Measurements from ENCODE around the gene DERA. TPM values are rescaled to one million over a fixed set of nuclear protein-coding genes. Genes with fewer than 3 reads are reported as not detected.

DERA gene
- total RNA-seq, 2 donors from 2014 or later: 33.0 to 33.7 TPM

DNA sequence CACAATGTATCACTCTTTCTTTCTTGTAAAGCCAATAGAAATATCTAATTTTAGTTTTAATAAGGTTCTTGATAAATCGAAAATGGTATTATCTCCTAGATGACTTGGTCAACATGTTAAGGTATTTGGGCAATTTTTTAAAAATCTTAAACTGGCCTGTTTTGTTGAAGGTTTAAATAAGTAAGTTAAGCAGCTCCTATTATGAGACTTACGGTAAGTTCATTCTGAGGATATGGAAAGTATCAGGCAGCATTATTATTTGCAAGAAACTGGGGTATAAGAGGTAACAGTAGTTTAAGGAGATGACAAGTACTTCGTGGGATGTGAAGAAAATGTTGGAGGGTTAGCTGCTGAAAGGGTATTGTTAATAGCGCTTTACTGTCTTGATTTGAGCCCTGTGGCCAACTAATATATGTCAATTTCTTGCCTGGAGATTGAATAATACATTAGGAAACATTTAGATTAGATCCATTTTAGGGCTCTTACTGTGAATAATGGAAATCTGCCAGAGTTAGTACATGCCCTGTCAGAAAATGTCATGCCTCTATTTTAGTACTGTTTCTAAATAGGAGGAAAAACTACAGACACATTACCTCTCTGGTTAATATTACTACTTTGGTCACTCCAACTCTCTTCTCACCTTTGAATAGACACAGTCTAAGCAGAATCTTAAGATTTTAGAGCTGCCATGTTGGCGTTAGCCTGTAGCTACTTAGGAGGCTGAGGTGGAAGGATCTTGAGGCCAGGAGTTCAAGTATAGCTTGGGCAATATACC is 23.9 kb upstream of the DERA start:
- Histone ChIP-seq H3K4me3 (no peak overlapping the region), H3K27ac (no peak overlapping the region), H3K9me3 (no peaks in the 10 kb centered on the region), H3K27me3 (replicated peaks; ENCODE audit: insufficient read depth) (no peaks in the 10 kb centered on the region), H3K4me1 (replicated peaks) (no peaks in the 10 kb centered on the region), H3K36me3 (no peaks in the 10 kb centered on the region)
- TF ChIP-seq POLR2AphosphoS5 (IDR thresholded peaks at IDR 0.05): no peak
- TF ChIP-seq, protein P1, sequence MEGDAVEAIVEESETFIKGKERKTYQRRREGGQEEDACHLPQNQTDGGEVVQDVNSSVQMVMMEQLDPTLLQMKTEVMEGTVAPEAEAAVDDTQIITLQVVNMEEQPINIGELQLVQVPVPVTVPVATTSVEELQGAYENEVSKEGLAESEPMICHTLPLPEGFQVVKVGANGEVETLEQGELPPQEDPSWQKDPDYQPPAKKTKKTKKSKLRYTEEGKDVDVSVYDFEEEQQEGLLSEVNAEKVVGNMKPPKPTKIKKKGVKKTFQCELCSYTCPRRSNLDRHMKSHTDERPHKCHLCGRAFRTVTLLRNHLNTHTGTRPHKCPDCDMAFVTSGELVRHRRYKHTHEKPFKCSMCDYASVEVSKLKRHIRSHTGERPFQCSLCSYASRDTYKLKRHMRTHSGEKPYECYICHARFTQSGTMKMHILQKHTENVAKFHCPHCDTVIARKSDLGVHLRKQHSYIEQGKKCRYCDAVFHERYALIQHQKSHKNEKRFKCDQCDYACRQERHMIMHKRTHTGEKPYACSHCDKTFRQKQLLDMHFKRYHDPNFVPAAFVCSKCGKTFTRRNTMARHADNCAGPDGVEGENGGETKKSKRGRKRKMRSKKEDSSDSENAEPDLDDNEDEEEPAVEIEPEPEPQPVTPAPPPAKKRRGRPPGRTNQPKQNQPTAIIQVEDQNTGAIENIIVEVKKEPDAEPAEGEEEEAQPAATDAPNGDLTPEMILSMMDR (IDR thresholded peaks at IDR 0.05): no peak
- no peak for TF ChIP-seq POLR2A (IDR thresholded peaks at IDR 0.05)
- 72% methylated on average over 5 of the region's 5 CpGs for WGBS
- no peak for DNase-seq (ENCODE audit: low spot score)
- intact Hi-C loops (cut with DNase I): no loop called here

DNA sequence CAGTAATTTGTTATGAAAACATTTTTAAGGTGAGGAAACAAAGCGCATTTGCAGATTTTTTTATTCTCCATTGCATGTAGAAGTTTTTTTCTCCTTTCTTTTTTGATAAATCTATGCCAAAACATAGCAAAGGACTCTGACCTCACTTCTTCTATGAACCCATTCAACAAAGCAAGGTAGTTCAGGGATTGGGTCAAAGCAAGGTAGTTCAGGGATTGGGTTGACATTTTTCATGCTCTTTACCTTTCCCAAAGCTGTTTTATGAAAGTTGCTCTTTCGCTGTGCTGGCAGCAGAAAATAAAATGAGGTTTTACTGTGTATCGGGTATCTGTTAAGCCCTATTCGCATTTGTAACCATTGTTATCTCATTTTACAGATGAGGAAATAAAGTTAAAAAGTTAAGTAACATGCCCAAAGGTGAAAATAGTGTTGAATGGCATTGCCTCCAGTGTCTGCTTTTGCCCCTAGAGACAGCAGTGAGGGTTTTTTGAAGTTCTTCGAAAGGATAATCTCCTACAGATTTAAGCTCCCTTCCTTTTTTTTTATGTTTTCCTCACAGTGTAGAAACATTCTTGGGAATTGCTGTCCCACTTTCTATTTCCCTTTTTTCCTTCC is 18.4 kb upstream of the DERA start:
- no peaks in the 10 kb centered on the region for H3K9me3 ChIP-seq
- no peaks in the 10 kb centered on the region for H3K36me3 ChIP-seq
- intact Hi-C loops (cut with DNase I): no loop called here
- WGBS: 89% methylated on average over 5 of the region's 5 CpGs
- H3K4me3 ChIP-seq: no peak overlapping the region
- no peaks in the 10 kb centered on the region for H3K4me1 ChIP-seq (replicated peaks)
- no peak for DNase-seq (ENCODE audit: low spot score)
- TF ChIP-seq POLR2A (IDR thresholded peaks at IDR 0.05) (no peak), POLR2AphosphoS5 (IDR thresholded peaks at IDR 0.05) (no peak)
- TF ChIP-seq, protein P1 (IDR thresholded peaks at IDR 0.05): no peak
- no peaks in the 10 kb centered on the region for H3K27me3 ChIP-seq (replicated peaks; ENCODE audit: insufficient read depth)
- H3K27ac ChIP-seq: no peak overlapping the region

DNA sequence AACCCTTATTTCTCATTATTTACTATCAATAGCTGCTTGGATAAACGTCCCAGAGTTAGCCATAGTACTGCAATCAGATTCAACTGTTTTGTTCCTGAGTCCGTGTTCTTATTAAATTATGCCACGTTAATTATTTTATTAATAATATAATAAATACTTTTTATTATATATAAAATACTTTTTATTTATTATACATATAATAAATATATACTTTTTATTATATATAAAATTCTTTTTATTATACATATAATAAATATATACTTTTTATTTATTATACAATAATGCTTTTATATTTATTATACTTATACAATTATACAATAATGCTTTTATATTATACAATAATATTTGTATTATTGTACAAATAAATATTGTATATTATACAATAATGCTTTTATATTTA is 17.9 kb upstream of the DERA start:
- no peaks in the 10 kb centered on the region for H3K9me3 ChIP-seq
- no peaks in the 10 kb centered on the region for H3K36me3 ChIP-seq
- 80% methylated on average over 3 of the region's 3 CpGs for WGBS

DNA sequence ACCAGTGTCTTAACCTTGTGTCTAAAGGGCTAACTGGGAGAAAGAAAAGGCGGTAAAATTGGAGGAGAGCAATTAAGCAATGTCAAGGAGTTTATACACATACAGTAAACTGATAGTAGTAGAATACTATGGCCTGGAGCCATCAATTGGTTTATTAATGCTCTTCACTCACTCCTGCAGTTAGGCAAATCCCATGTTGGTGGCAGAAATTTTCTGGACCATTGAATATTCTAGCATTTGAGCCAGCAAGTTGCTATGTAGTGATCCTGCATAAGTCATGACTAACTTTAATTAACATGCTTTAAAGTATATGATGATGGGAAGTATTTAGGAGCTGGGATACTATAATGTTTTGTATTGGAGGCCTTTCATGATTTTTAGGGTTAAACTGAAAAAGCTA is 14.3 kb upstream of the DERA start:
- no peak for DNase-seq (ENCODE audit: low spot score)
- 88% methylated on average over 1 of the region's 1 CpG for WGBS

More for the DNA sequence above, 17.9 kb upstream of the DERA start:
- TF ChIP-seq POLR2AphosphoS5 (IDR thresholded peaks at IDR 0.05) (no peak), POLR2A (IDR thresholded peaks at IDR 0.05) (no peak)
- TF ChIP-seq, protein P1 (IDR thresholded peaks at IDR 0.05): no peak
- H3K27me3 ChIP-seq (replicated peaks; ENCODE audit: insufficient read depth): no peaks in the 10 kb centered on the region
- H3K27ac ChIP-seq: no peak overlapping the region
- no peak overlapping the region for H3K4me3 ChIP-seq
- no peaks in the 10 kb centered on the region for H3K4me1 ChIP-seq (replicated peaks)
- intact Hi-C loops (cut with DNase I): no loop called here
- DNase-seq (ENCODE audit: low spot score): no peak

More for the DNA sequence above, 14.3 kb upstream of the DERA start:
- H3K4me1 ChIP-seq (replicated peaks): no peaks in the 10 kb centered on the region
- intact Hi-C loops (cut with DNase I): no loop called here
- no peak overlapping the region for H3K4me3 ChIP-seq
- no peak for TF ChIP-seq POLR2A (IDR thresholded peaks at IDR 0.05)
- TF ChIP-seq, protein P1 (IDR thresholded peaks at IDR 0.05): no peak
- H3K9me3 ChIP-seq: no peaks in the 10 kb centered on the region
- H3K27me3 ChIP-seq (replicated peaks; ENCODE audit: insufficient read depth): no peaks in the 10 kb centered on the region
- H3K36me3 ChIP-seq: no peaks in the 10 kb centered on the region
- H3K27ac ChIP-seq: no peak overlapping the region
